Measurements from ENCODE around the gene MPP1. TPM values are rescaled to one million over a fixed set of nuclear protein-coding genes. Genes with fewer than 3 reads are reported as not detected.

Gene MPP1
- total and polyA plus RNA-seq, 2 donors (not counting 3 experiments of a cell fraction or from before 2014, with no cell fraction given), result 22.1 to 32.3 TPM

- intact Hi-C loops (cut with micrococcal nuclease) (no loop called here), dilution Hi-C loops (cut with MboI; ENCODE audit: extremely low pct_ligation_motif_present, low sequenced_read_pairs) (no loop called here)
- H4K20me1 ChIP-seq (replicated peaks; ENCODE audit: control insufficient read depth, extremely low read depth, insufficient read depth, low read length), result no peaks in the 10 kb centered on the region
- no peak overlapping the region for H3K27ac ChIP-seq (ENCODE audit: insufficient read depth, low read depth, low read length)
- peaks cover 20 to 35% of the 10 kb centered on the region in 2 experiments for H3K36me3 ChIP-seq (ENCODE audit: control insufficient read depth in 2 of 2, extremely low read depth in 1 of 2, insufficient read depth in 2 of 2, low read length in 2 of 2)
- no peaks in the 10 kb centered on the region for H3K9me3 ChIP-seq (replicated peaks; ENCODE audit: control insufficient read depth, insufficient read depth, low read length)
- no peaks in the 10 kb centered on the region for H3K27me3 ChIP-seq (ENCODE audit: control insufficient read depth in 2 of 2, insufficient read depth in 2 of 2, low read length in 2 of 2)
- BruUV-seq (replicated peaks), result no TSS peak
- H3K79me2 ChIP-seq (ENCODE audit: control insufficient read depth, insufficient read depth, low read length), result no peaks in the 10 kb centered on the region
- no peaks in the 10 kb centered on the region for H3K4me1 ChIP-seq (ENCODE audit: control insufficient read depth, extremely low read depth, insufficient read depth, low read length)
- no peaks in the 10 kb centered on the region for H3K9me1 ChIP-seq (replicated peaks; ENCODE audit: control insufficient read depth, extremely low read depth, insufficient read depth, low read length)
- ChIA-PET POLR2A (no interaction called here), CTCF (interaction anchor here (0.8 to 1.4 kb wide), 2 partner anchors 63 to 64 kb away, joined by 3 to 4 read pairs; no protein-coding TSS in a partner anchor)
- H3K4me2 ChIP-seq (ENCODE audit: insufficient read depth, low read length), result no peak overlapping the region
- no peak for DNase-seq (ENCODE audit: low read depth, low spot score)
- H3K9ac ChIP-seq (replicated peaks; ENCODE audit: extremely low read depth, insufficient read depth, low read length), result no peak overlapping the region
- no peak overlapping the region for H2AFZ ChIP-seq (ENCODE audit: low read depth, low read length)
- FAIRE-seq, result no peak
- no peak overlapping the region for H3K4me3 ChIP-seq (replicated peaks in 1 of 3; ENCODE audit: insufficient read depth in 1 of 3, low read depth in 1 of 3, low read length in 3 of 3)
- no peak for TF ChIP-seq MYC (IDR thresholded peaks at IDR 0.05; ENCODE audit: low read depth, low read length)
- no peak for TF ChIP-seq CTCF (IDR thresholded peaks at IDR 0.05; ENCODE audit: extremely low read depth in 1 of 2, insufficient read depth in 1 of 2, low read depth in 1 of 2, low read length in 2 of 2)
- no peak for TF ChIP-seq GATA2 (IDR thresholded peaks at IDR 0.05; ENCODE audit: insufficient read depth, insufficient read length, low read depth, low read length)
- no peak for TF ChIP-seq FOS (IDR thresholded peaks at IDR 0.05; ENCODE audit: borderline replicate concordance, insufficient read depth, low read length)
- TF ChIP-seq JUN (IDR thresholded peaks at IDR 0.05; ENCODE audit: borderline replicate concordance, insufficient read depth, insufficient read length, low read depth), result no peak
- no peak for TF ChIP-seq POLR2AphosphoS5 (IDR thresholded peaks at IDR 0.05; ENCODE audit: insufficient read depth, low read depth, low read length)
- no peak for TF ChIP-seq EZH2 (IDR thresholded peaks at IDR 0.05; ENCODE audit: borderline replicate concordance, low read depth, low read length, severe bottlenecking)
- no peak for TF ChIP-seq POLR2A (IDR thresholded peaks at IDR 0.05; ENCODE audit: low read depth, low read length)
Measured at GRCh38 chrX:154776753-154777152, 28.5 kb downstream of the MPP1 start.
